Measurements from ENCODE around the gene DOCK2.

GRCh38 chr5:169629847-169630548, 7.1 kb upstream of the DOCK2 start:
- no peak for TF ChIP-seq EZH2 (IDR thresholded peaks at IDR 0.05)
- TF ChIP-seq POLR2AphosphoS5 (IDR thresholded peaks at IDR 0.05; ENCODE audit: borderline replicate concordance, low read depth, low read length), result no peak
